Neural cell (in vitro differentiated cells): Measurements from ENCODE around the gene YBX1. TPM values are rescaled to one million over a fixed set of nuclear protein-coding genes. Genes with fewer than 3 reads are reported as not detected.

Experiments
- H2AFZ ChIP-seq: fragments of 200-600, 300-800 bp; sonication (generic), shearing (Covaris generic); 2 replicates; pipeline ENCODE4 v1.6.0; 2014; ENCODE audit warnings: low read depth, mild to moderate bottlenecking, antibody characterized with exemption, low read length, moderate library complexity
- H3F3A ChIP-seq: fragments of 200-600 bp; shearing (Covaris generic); 2 replicates; pipeline ENCODE4 v1.6.1; 2016; ENCODE audit warnings: mild to moderate bottlenecking, moderate library complexity, mixed read lengths, antibody characterized with exemption, low read length; ENCODE audit not compliant: insufficient read depth, poor library complexity, severe bottlenecking
- H3K27ac ChIP-seq: fragments of 200-600, 300-800 bp; sonication (generic), shearing (Covaris generic); 2 replicates; pipeline ENCODE4 v1.5.1; 2014; ENCODE audit warnings: mild to moderate bottlenecking, low read length, moderate library complexity
- H3K27me3 ChIP-seq: fragments of 300-800, 200-600 bp; sonication (generic), shearing (Covaris generic); 2 replicates; pipeline ENCODE4 v1.6.0; 2014; ENCODE audit warnings: mild to moderate bottlenecking, low read depth, low read length, moderate library complexity; ENCODE audit not compliant: insufficient read depth
- H3K36me3 ChIP-seq: fragments of 300-800, 200-600 bp; sonication (generic), shearing (Covaris generic); 2 replicates; pipeline ENCODE4 v1.5.1; 2014; ENCODE audit warnings: mild to moderate bottlenecking, antibody characterized with exemption, low read length, moderate library complexity; ENCODE audit not compliant: insufficient read depth
- H3K4me2 ChIP-seq: fragments of 300-800, 200-600 bp; sonication (generic), shearing (Covaris generic); 2 replicates; pipeline ENCODE4 v1.6.0; 2014; ENCODE audit warnings: mild to moderate bottlenecking, low read length
- H3K4me3 ChIP-seq: fragments of 300-800, 200-600 bp; sonication (generic), shearing (Covaris generic); 2 replicates; pipeline ENCODE4 v1.5.1; 2014; ENCODE audit warnings: mild to moderate bottlenecking, low read length, moderate library complexity
- H3K79me2 ChIP-seq: fragments of 200-600 bp; shearing (Covaris generic); replicated peaks from 2 replicates; pipeline ENCODE4 v1.6.0; 2014; ENCODE audit warnings: mild to moderate bottlenecking, low read length, moderate library complexity; ENCODE audit not compliant: insufficient read depth
- H3K9ac ChIP-seq: fragments of 300-800, 200-600 bp; sonication (generic), shearing (Covaris generic); 2 replicates; pipeline ENCODE4 v1.6.1; 2016; ENCODE audit warnings: mild to moderate bottlenecking, low read length, mixed read lengths
- H3K9me2 ChIP-seq: fragments of 200-600 bp; shearing (Covaris generic); 2 replicates; pipeline ENCODE4 v1.6.1; 2016; ENCODE audit warnings: mild to moderate bottlenecking, low read length, mixed read lengths; ENCODE audit not compliant: insufficient read depth
- H3K9me3 ChIP-seq: fragments of 200-600, 300-800 bp; sonication (generic), shearing (Covaris generic); 2 replicates; pipeline ENCODE4 v1.6.1; 2016; ENCODE audit warnings: mild to moderate bottlenecking, mixed run types, low read length, moderate library complexity, mixed read lengths
- H4K20me1 ChIP-seq: fragments of 200-600 bp; shearing (Covaris generic); 2 replicates; pipeline ENCODE4 v1.6.1; 2016; ENCODE audit warnings: mild to moderate bottlenecking, mixed run types; ENCODE audit not compliant: insufficient read depth
- EP300 ChIP-seq: fragments of 450-650 bp; conservative IDR thresholded peaks from 2 replicates; pipeline ENCODE4 v1.6.1; 2014; ENCODE audit warnings: antibody characterized with exemption, mild to moderate bottlenecking, moderate library complexity; ENCODE audit not compliant: poor library complexity, severe bottlenecking
- EZH2 ChIP-seq: fragments of 200-600, 300-800 bp; shearing (Covaris generic), sonication (generic); IDR thresholded peaks from 2 replicates; pipeline ENCODE4 v1.6.1; 2014; ENCODE audit warnings: antibody characterized with exemption, low read length, borderline replicate concordance, mild to moderate bottlenecking; ENCODE audit not compliant: insufficient read depth, poor library complexity, severe bottlenecking
- MXI1 ChIP-seq: fragments of 450-650 bp; conservative IDR thresholded peaks from 2 replicates; pipeline ENCODE4 v1.6.1; 2014; ENCODE audit warnings: antibody characterized with exemption, mild to moderate bottlenecking; ENCODE audit not compliant: poor library complexity, severe bottlenecking
- POLR2AphosphoS5 ChIP-seq: IDR thresholded peaks from 2 replicates; pipeline ENCODE4 v1.6.1; 2012
- RAD21 ChIP-seq: fragments of 450-650 bp; conservative IDR thresholded peaks from 2 replicates; pipeline ENCODE4 v1.6.1; 2014; ENCODE audit warnings: antibody characterized with exemption, mild to moderate bottlenecking, moderate library complexity
- SMC3 ChIP-seq: fragments of 450-650 bp; conservative IDR thresholded peaks from 2 replicates; pipeline ENCODE4 v1.6.1; 2014; ENCODE audit warnings: antibody characterized with exemption, mild to moderate bottlenecking, moderate library complexity; ENCODE audit not compliant: poor library complexity
- TAF1 ChIP-seq: IDR thresholded peaks from 2 replicates; pipeline ENCODE4 v1.6.1; 2012; ENCODE audit warnings: low read depth
- polyA plus RNA-seq: library from polyadenylated mRNA; depleted of rRNA; stranded (reverse); fragments of >200 nt; gene quantifications from 2 replicates; pipeline ENCODE4 v1.2.3, GENCODE V29; 2014
- TF ChIP-seq, protein P1 (sequence below): IDR thresholded peaks from 2 replicates; pipeline ENCODE4 v1.6.1; 2012; ENCODE audit warnings: borderline replicate concordance
- TF ChIP-seq, protein P2 (sequence below): fragments of 450-650 bp; IDR thresholded peaks from 2 replicates; pipeline ENCODE4 v1.5.1; 2014; ENCODE audit warnings: antibody characterized with exemption, mild to moderate bottlenecking, moderate library complexity; ENCODE audit not compliant: poor library complexity, severe bottlenecking

YBX1 gene
- polyA plus RNA-seq, 1 donor from 2014 or later: 706 TPM

DNA sequence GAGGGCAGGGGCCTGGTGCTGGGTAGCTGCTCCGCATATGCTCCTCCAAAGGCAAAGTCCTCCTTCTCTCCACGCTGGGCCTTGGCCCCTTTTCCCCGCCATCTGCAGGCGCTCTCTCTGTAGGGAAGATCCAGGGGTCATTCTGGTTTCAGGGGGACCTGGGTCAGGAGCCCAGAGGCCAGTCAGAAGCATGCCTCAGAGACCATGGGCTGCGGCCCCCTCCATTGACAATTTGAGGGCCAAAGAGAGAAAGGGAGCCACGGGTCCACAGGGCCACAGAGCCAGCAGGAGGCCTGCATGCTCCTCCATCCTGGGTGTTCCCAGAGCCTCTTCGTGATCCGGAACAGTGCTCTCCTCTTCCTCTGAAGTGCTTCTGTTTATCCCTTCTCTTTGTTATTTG, 59.9 kb downstream of the YBX1 start:
- H4K20me1 ChIP-seq: no peaks in the 10 kb centered on the region
- TF ChIP-seq RAD21 (no peak), EZH2 (no peak), TAF1 (no peak), POLR2AphosphoS5 (no peak), SMC3 (no peak), EP300 (no peak), MXI1 (no peak)
- TF ChIP-seq, protein P1, sequence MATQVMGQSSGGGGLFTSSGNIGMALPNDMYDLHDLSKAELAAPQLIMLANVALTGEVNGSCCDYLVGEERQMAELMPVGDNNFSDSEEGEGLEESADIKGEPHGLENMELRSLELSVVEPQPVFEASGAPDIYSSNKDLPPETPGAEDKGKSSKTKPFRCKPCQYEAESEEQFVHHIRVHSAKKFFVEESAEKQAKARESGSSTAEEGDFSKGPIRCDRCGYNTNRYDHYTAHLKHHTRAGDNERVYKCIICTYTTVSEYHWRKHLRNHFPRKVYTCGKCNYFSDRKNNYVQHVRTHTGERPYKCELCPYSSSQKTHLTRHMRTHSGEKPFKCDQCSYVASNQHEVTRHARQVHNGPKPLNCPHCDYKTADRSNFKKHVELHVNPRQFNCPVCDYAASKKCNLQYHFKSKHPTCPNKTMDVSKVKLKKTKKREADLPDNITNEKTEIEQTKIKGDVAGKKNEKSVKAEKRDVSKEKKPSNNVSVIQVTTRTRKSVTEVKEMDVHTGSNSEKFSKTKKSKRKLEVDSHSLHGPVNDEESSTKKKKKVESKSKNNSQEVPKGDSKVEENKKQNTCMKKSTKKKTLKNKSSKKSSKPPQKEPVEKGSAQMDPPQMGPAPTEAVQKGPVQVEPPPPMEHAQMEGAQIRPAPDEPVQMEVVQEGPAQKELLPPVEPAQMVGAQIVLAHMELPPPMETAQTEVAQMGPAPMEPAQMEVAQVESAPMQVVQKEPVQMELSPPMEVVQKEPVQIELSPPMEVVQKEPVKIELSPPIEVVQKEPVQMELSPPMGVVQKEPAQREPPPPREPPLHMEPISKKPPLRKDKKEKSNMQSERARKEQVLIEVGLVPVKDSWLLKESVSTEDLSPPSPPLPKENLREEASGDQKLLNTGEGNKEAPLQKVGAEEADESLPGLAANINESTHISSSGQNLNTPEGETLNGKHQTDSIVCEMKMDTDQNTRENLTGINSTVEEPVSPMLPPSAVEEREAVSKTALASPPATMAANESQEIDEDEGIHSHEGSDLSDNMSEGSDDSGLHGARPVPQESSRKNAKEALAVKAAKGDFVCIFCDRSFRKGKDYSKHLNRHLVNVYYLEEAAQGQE: no peak
- TF ChIP-seq, protein P2, sequence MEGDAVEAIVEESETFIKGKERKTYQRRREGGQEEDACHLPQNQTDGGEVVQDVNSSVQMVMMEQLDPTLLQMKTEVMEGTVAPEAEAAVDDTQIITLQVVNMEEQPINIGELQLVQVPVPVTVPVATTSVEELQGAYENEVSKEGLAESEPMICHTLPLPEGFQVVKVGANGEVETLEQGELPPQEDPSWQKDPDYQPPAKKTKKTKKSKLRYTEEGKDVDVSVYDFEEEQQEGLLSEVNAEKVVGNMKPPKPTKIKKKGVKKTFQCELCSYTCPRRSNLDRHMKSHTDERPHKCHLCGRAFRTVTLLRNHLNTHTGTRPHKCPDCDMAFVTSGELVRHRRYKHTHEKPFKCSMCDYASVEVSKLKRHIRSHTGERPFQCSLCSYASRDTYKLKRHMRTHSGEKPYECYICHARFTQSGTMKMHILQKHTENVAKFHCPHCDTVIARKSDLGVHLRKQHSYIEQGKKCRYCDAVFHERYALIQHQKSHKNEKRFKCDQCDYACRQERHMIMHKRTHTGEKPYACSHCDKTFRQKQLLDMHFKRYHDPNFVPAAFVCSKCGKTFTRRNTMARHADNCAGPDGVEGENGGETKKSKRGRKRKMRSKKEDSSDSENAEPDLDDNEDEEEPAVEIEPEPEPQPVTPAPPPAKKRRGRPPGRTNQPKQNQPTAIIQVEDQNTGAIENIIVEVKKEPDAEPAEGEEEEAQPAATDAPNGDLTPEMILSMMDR: no peak
- no peaks in the 10 kb centered on the region for H3K27me3 ChIP-seq
- H3K9me3 ChIP-seq: no peaks in the 10 kb centered on the region
- no peak overlapping the region for H3K9ac ChIP-seq
- no peaks in the 10 kb centered on the region for H3K9me2 ChIP-seq
- H3K4me3 ChIP-seq: no peak overlapping the region
- H3K4me2 ChIP-seq: no peak overlapping the region
- H3K27ac ChIP-seq: no peak overlapping the region
- no peaks in the 10 kb centered on the region for H3K79me2 ChIP-seq
- H3K36me3 ChIP-seq: no peaks in the 10 kb centered on the region
- H2AFZ ChIP-seq: no peak overlapping the region
- H3F3A ChIP-seq: no peaks in the 10 kb centered on the region

DNA sequence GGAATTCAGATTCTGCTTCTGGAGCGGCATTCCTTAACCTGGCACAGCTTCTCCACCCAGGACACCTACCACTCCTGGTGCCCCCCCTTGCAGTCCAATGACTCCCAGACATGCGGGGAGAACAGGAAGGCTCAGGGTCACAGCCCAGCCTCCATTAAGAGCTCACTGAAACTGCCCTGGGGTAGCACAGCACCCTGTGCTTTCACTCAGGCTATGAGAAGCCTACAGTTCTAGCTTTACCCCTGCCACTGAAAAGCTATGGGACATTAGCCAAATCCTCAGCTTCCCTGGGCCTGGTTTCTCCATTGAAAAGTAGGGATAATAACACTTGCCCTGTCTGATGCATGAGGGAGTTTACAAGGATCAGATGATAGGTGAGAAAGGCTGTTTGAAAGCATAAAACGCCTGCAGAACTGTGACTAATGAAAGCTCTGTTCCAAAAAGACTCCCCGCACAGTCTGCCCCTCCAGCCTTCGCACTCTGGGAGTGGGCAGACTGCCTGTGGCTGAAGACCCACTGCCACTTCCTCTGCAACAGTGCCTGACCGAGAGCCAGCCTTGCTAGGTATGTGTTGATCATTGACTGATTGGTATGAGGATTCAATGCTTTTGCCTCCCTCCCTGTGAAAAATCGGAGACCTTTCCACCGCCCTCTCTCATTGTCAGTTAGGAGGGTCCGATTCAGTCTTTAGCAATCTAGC, 60.5 kb downstream of the YBX1 start:
- H3K9me3 ChIP-seq: no peaks in the 10 kb centered on the region
- H4K20me1 ChIP-seq: no peaks in the 10 kb centered on the region
- H3K27ac ChIP-seq: no peak overlapping the region
- H3F3A ChIP-seq: no peaks in the 10 kb centered on the region
- H3K9me2 ChIP-seq: no peaks in the 10 kb centered on the region
- no peak overlapping the region for H3K4me3 ChIP-seq
- no peak overlapping the region for H2AFZ ChIP-seq
- no peaks in the 10 kb centered on the region for H3K79me2 ChIP-seq
- H3K36me3 ChIP-seq: no peaks in the 10 kb centered on the region
- TF ChIP-seq MXI1: no peak
- TF ChIP-seq, protein P2: no peak
- TF ChIP-seq SMC3: no peak
- TF ChIP-seq EZH2: no peak
- TF ChIP-seq EP300: no peak
- TF ChIP-seq, protein P1: no peak
- no peak for TF ChIP-seq TAF1
- no peak for TF ChIP-seq POLR2AphosphoS5
- no peak for TF ChIP-seq RAD21
- no peaks in the 10 kb centered on the region for H3K27me3 ChIP-seq
- H3K9ac ChIP-seq: no peak overlapping the region
- no peak overlapping the region for H3K4me2 ChIP-seq
